ENCODE data around the gene TUBB2A.

- no peak for TF ChIP-seq EZH2phosphoT487 (conservative IDR thresholded peaks at IDR 0.05; ENCODE audit: low read length)
- TF ChIP-seq, protein P1, sequence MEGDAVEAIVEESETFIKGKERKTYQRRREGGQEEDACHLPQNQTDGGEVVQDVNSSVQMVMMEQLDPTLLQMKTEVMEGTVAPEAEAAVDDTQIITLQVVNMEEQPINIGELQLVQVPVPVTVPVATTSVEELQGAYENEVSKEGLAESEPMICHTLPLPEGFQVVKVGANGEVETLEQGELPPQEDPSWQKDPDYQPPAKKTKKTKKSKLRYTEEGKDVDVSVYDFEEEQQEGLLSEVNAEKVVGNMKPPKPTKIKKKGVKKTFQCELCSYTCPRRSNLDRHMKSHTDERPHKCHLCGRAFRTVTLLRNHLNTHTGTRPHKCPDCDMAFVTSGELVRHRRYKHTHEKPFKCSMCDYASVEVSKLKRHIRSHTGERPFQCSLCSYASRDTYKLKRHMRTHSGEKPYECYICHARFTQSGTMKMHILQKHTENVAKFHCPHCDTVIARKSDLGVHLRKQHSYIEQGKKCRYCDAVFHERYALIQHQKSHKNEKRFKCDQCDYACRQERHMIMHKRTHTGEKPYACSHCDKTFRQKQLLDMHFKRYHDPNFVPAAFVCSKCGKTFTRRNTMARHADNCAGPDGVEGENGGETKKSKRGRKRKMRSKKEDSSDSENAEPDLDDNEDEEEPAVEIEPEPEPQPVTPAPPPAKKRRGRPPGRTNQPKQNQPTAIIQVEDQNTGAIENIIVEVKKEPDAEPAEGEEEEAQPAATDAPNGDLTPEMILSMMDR (IDR thresholded peaks at IDR 0.05; ENCODE audit: insufficient read depth, low read length, poor library complexity, severe bottlenecking), result no peak
These were observed 20.1 kb downstream of the TUBB2A start for GRCh38 chr6:3137057-3137777.

Data from SU-DHL-6 (cell line).